ENCODE results near the gene CRMP1.

Gene CRMP1

DNA sequence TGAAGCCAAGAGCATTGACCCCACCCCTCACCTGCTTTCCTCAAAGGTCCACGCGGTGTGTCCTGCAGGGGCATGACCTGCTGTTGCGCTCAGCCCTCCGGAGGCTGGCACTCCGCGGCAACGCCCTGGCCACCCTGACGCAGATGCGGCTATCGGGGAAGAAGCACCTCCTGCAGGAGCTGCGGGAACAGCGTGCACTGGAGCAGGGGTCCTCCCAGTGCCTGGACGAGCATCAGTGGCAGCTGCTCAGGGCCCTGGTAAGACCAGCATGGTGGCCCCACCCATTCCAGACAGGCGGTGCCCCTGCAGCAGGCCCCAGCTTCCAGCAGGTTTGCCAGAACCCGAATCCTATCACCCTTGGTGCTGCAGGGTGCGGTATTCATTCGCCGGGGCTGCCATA is 95.9 kb downstream of the CRMP1 start:
- H3K4me1 ChIP-seq (ENCODE audit: control insufficient read depth, insufficient read depth, low read length) = no peaks in the 10 kb centered on the region
- no peaks in the 10 kb centered on the region for H3K9me3 ChIP-seq (ENCODE audit: control insufficient read depth, insufficient read depth, low read length)
- no peaks in the 10 kb centered on the region for H3K27me3 ChIP-seq (ENCODE audit: control insufficient read depth, insufficient read depth, low read length)
- WGBS (ENCODE audit: insufficient coverage, insufficient read length) = no CpG with 5 or more reads among the region's 18 CpGs
- no peak for DNase-seq (ENCODE audit: low read depth, low spot score)
- H3K27ac ChIP-seq (ENCODE audit: low read length) = no peak overlapping the region
- no peaks in the 10 kb centered on the region for H3K36me3 ChIP-seq (ENCODE audit: control insufficient read depth, insufficient read depth, low read length)
- H3K4me3 ChIP-seq (ENCODE audit: low read length) = no peak overlapping the region

DNA sequence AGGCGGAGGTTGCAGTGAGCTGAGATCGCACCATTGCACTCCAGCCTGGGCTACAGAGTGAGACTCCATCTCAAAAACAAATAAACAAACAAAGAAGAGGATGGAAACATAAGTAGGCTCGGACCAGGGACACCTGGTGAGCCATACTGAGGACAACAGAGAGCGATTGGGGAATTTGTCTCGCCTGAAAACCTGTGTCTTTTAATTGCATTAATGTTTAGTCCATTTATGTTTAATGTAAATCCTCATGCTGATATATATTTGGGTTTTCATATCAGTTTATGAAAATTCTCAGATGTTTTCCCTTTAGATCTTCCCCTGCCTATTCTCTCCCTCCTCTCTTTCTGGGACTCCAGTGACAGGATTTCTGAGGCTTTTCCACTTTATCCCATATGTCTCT is 97.3 kb downstream of the CRMP1 start:
- no peak for DNase-seq (ENCODE audit: low read depth, low spot score)
- no CpG with 5 or more reads among the region's 5 CpGs for WGBS (ENCODE audit: insufficient coverage, insufficient read length)
- no peaks in the 10 kb centered on the region for H3K36me3 ChIP-seq (ENCODE audit: control insufficient read depth, insufficient read depth, low read length)

DNA sequence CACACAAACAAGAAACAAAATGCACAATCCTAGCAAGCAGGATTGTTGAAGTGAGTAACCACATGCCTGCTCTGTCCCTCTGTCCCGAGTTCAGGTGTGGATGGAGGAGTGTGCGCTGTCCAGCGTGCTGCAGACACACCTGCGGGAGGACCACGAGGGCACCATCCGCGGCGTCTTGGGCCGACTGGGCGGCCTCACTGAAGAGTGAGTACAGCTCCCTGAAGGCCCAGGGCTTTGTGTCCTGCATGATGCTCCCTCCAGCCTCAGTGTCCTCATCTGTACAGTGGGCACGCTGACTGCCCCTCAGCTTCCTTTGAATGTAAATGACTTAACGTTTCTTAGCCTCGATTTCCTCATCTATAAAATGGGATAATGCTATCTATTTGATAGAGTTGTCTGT is 99.4 kb downstream of the CRMP1 start:
- Histone ChIP-seq H3K27me3 (ENCODE audit: control insufficient read depth, insufficient read depth, low read length) (no peaks in the 10 kb centered on the region), H3K36me3 (ENCODE audit: control insufficient read depth, insufficient read depth, low read length) (no peaks in the 10 kb centered on the region), H3K9me3 (ENCODE audit: control insufficient read depth, insufficient read depth, low read length) (no peaks in the 10 kb centered on the region), H3K4me3 (ENCODE audit: low read length) (no peak overlapping the region), H3K27ac (ENCODE audit: low read length) (no peak overlapping the region), H3K4me1 (ENCODE audit: control insufficient read depth, insufficient read depth, low read length) (no peaks in the 10 kb centered on the region; the same call in 1 of the 2 replicates)
- no peak for DNase-seq (ENCODE audit: low read depth, low spot score)
- no CpG with 5 or more reads among the region's 13 CpGs for WGBS (ENCODE audit: insufficient coverage, insufficient read length)

More for the DNA sequence above, 97.3 kb downstream of the CRMP1 start:
- H3K27ac ChIP-seq (ENCODE audit: low read length) = no peak overlapping the region
- H3K27me3 ChIP-seq (ENCODE audit: control insufficient read depth, insufficient read depth, low read length) = no peaks in the 10 kb centered on the region
- no peaks in the 10 kb centered on the region for H3K4me1 ChIP-seq (ENCODE audit: control insufficient read depth, insufficient read depth, low read length)
- no peak overlapping the region for H3K4me3 ChIP-seq (ENCODE audit: low read length)
- H3K9me3 ChIP-seq (ENCODE audit: control insufficient read depth, insufficient read depth, low read length) = no peaks in the 10 kb centered on the region

DNA sequence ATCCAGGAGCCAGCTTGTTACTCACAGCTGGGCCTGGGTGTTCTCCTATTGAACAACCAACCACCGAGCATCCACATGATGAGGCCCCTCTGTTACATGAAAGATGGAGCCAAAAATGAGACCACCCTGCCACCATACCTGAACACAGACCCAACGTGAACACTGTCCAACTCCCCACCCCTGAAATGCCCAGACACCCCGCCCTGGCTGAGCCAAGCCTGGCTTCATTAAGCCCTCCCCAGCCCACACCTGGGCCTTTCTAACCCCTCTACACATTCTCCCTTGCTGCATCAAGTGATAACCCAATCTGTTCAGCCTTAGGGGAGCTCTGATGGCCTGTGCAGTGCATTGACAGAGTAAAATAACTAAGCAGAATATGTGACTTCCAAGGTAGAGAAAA is 101.2 kb downstream of the CRMP1 start:
- Histone ChIP-seq H3K4me1 (ENCODE audit: control insufficient read depth, insufficient read depth, low read length) (no peaks in the 10 kb centered on the region; the same call in 1 of the 2 replicates), H3K36me3 (ENCODE audit: control insufficient read depth, insufficient read depth, low read length) (no peaks in the 10 kb centered on the region), H3K27ac (ENCODE audit: low read length) (no peak overlapping the region), H3K4me3 (ENCODE audit: low read length) (no peak overlapping the region), H3K27me3 (ENCODE audit: control insufficient read depth, insufficient read depth, low read length) (no peaks in the 10 kb centered on the region), H3K9me3 (ENCODE audit: control insufficient read depth, insufficient read depth, low read length) (no peaks in the 10 kb centered on the region)
- no CpG with 5 or more reads among the region's 3 CpGs for WGBS (ENCODE audit: insufficient coverage, insufficient read length)
- no peak for DNase-seq (ENCODE audit: low read depth, low spot score)

DNA sequence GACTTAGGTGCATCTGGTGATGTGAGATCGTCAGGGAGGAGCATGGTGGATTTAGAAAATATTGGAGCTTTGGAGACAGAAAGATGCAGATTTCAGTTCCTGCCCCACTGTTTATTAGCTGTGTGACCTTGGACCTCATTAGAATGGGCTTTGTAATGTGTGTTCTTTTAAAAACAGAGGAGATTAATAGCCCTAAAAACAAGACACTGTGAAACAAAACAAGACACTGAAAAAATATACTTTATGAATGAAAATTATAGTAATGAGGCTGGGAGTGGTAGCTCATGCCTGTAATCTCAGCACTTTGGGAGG is 102.4 kb downstream of the CRMP1 start:
- Histone ChIP-seq H3K9me3 (ENCODE audit: control insufficient read depth, insufficient read depth, low read length) (no peaks in the 10 kb centered on the region), H3K4me1 (ENCODE audit: control insufficient read depth, insufficient read depth, low read length) (no peaks in the 10 kb centered on the region; the same call in 1 of the 2 replicates), H3K36me3 (ENCODE audit: control insufficient read depth, insufficient read depth, low read length) (no peaks in the 10 kb centered on the region), H3K4me3 (ENCODE audit: low read length) (no peak overlapping the region), H3K27ac (ENCODE audit: low read length) (no peak overlapping the region), H3K27me3 (ENCODE audit: control insufficient read depth, insufficient read depth, low read length) (no peaks in the 10 kb centered on the region)
- DNase-seq (ENCODE audit: low read depth, low spot score) = no peak
- WGBS (ENCODE audit: insufficient coverage, insufficient read length) = no CpG with 5 or more reads among the region's 1 CpG

DNA sequence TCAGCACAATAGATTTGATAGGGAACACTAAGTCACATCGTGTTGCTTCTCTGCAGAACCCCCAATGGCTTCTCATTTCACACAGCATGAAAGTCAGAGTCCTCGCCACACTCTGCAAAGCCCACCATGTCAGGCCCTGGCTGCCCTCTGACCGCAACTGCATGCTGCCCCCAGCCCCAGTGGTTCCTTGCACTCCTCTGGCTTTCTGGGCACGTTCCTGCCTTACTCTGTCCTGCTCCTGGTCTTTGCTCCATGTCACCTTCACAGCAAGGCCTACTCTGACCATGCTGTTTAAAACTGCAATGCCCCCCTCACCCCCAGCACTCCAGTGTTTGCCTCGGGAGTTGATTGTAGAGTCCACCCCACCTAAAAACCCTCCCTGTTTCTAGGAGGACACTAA is 103.7 kb downstream of the CRMP1 start:
- Histone ChIP-seq H3K4me3 (ENCODE audit: low read length) (no peak overlapping the region), H3K9me3 (ENCODE audit: control insufficient read depth, insufficient read depth, low read length) (no peaks in the 10 kb centered on the region), H3K4me1 (ENCODE audit: control insufficient read depth, insufficient read depth, low read length) (no peaks in the 10 kb centered on the region; the same call in 1 of the 2 replicates), H3K27ac (ENCODE audit: low read length) (no peak overlapping the region), H3K27me3 (ENCODE audit: control insufficient read depth, insufficient read depth, low read length) (no peaks in the 10 kb centered on the region), H3K36me3 (ENCODE audit: control insufficient read depth, insufficient read depth, low read length) (no peaks in the 10 kb centered on the region)
- no peak for DNase-seq (ENCODE audit: low read depth, low spot score)
- no CpG with 5 or more reads among the region's 5 CpGs for WGBS (ENCODE audit: insufficient coverage, insufficient read length)

DNA sequence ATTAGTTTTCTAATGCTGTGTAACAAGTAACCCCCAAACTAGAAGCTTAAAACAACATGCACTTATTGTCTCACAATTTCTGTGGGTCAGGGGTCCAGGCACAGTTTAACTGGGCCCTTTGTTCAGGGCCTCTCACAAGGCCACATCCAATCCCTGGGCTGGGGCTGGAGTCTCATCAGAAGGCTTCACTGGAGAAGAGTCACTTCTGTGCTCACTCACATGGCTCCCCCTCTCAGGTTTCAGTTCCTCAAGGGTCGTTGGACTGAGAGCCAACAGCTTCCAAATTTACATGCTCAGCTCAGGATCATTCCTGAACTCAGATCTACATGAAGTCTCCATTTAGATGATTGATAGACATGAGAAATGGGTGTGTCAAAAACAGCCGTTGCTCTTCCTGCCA is 104.7 kb downstream of the CRMP1 start:
- Histone ChIP-seq H3K9me3 (ENCODE audit: control insufficient read depth, insufficient read depth, low read length) (no peaks in the 10 kb centered on the region), H3K36me3 (ENCODE audit: control insufficient read depth, insufficient read depth, low read length) (0 out of 2 replicates have a peak, but pooled peaks cover under 1% of the 10 kb centered on the region), H3K4me3 (ENCODE audit: low read length) (no peak overlapping the region), H3K27me3 (ENCODE audit: control insufficient read depth, insufficient read depth, low read length) (no peaks in the 10 kb centered on the region), H3K27ac (ENCODE audit: low read length) (no peak overlapping the region), H3K4me1 (ENCODE audit: control insufficient read depth, insufficient read depth, low read length) (no peaks in the 10 kb centered on the region; the same call in 1 of the 2 replicates)
- DNase-seq (ENCODE audit: low read depth, low spot score) = no peak
- WGBS (ENCODE audit: insufficient coverage, insufficient read length) = no CpG with 5 or more reads among the region's 2 CpGs

DNA sequence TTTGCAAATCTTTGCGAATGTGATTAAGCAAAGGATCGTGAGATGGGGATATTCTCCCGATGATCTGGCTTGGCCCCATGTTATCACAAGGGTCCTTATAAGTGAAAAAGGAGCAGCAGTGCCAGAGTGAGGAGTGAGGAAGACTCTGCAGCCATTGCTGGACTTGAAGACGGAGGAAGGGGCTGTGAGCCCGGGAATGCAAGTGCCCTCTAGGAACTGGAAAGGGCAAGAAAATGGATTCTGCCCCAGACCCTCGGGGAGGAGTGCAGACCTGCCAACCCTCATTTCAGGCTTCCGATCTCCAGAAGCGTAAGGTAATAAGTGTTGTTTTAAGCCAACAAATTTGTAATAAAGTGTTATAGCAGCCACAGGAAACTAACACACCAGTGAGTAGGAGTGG is 105.6 kb downstream of the CRMP1 start:
- no CpG with 5 or more reads among the region's 8 CpGs for WGBS (ENCODE audit: insufficient coverage, insufficient read length)

DNA sequence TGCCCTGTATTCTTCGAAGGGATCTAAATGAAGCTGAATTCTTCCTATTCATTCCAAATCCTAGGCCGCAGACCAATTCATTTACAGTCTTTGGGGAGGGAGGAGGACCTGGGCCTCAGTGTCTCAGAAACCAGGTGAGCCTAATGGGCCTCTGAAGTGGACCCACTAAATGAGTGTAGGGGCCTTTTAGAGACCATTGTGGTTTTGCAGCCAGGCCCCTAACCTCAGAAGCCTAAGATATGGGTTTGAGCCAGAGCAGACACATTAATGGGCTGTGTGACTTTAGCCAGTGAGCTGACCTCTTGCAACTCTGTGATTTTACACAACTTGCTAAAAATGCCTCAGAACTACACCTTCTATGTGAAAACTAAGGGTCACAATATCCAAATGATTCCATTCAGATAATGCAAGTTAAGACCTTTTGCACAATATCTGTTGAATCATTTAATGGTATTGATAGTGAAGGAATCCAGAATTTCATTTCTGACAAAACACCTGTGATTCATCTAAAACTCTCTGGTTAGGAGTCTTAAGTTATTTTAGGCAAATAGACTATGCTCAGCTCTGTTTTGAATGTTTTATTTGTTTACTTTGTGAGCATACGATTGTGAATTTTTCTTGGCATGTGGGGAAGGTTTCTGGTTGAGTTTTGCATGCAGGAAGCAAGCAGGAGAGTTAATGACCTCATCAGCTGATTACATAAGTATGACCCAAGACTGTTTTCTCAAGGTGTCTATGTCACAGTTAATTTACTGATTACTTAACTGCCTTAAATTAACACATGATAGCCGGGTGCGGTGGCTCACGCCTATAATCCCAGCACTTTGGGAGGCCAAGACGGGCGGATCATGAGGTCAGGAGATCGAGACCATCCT is 106.8 kb downstream of the CRMP1 start:
- Histone ChIP-seq H3K4me3 (ENCODE audit: low read length) (no peak overlapping the region), H3K27ac (ENCODE audit: low read length) (no peak overlapping the region), H3K4me1 (ENCODE audit: control insufficient read depth, insufficient read depth, low read length) (no peaks in the 10 kb centered on the region; the same call in 1 of the 2 replicates), H3K9me3 (ENCODE audit: control insufficient read depth, insufficient read depth, low read length) (no peaks in the 10 kb centered on the region), H3K27me3 (ENCODE audit: control insufficient read depth, insufficient read depth, low read length) (no peaks in the 10 kb centered on the region), H3K36me3 (ENCODE audit: control insufficient read depth, insufficient read depth, low read length) (0 out of 2 replicates have a peak, but pooled peaks cover 3% of the 10 kb centered on the region)
- DNase-seq (ENCODE audit: low read depth, low spot score) = no peak
- WGBS (ENCODE audit: insufficient coverage, insufficient read length) = no CpG with 5 or more reads among the region's 9 CpGs

More for the DNA sequence above, 105.6 kb downstream of the CRMP1 start:
- Histone ChIP-seq H3K9me3 (ENCODE audit: control insufficient read depth, insufficient read depth, low read length) (no peaks in the 10 kb centered on the region), H3K27me3 (ENCODE audit: control insufficient read depth, insufficient read depth, low read length) (no peaks in the 10 kb centered on the region), H3K4me3 (ENCODE audit: low read length) (no peak overlapping the region), H3K36me3 (ENCODE audit: control insufficient read depth, insufficient read depth, low read length) (0 out of 2 replicates have a peak, but pooled peaks cover 3% of the 10 kb centered on the region), H3K4me1 (ENCODE audit: control insufficient read depth, insufficient read depth, low read length) (no peaks in the 10 kb centered on the region; the same call in 1 of the 2 replicates), H3K27ac (ENCODE audit: low read length) (no peak overlapping the region)
- no peak for DNase-seq (ENCODE audit: low read depth, low spot score)

DNA sequence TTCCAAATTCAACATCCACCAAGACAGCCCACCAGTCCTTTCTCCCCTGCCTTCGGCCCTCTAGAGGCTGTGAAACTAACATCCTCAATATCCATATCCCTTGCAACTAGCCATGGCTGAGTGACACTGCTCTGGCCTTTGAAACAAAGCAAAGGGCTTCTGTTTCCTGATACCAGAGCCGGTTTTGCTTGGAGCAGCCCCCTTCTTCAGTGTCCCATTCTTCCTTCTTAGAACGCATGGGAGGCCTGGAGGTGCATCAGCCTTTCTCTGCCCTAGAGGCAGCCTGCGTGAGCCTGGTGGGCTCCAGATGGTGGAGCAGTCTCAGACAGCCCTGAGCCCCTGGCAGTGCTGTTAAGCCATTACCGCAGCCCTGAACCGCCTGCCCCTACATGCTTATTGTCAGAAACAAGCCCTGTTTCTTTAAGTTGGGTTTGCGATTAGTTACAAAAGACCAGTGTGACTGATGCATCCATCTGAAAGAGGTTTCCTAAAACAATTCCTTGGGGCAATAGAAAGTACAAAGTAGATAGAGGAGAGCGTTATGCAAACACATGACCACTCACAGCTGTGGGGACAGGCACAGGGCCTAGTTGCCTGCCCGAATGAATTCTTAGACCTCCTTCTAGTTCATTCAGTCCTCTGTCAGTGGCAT is 107.8 kb downstream of the CRMP1 start:
- Histone ChIP-seq H3K4me3 (ENCODE audit: low read length) (no peak overlapping the region), H3K4me1 (ENCODE audit: control insufficient read depth, insufficient read depth, low read length) (no peaks in the 10 kb centered on the region; the same call in 1 of the 2 replicates), H3K27me3 (ENCODE audit: control insufficient read depth, insufficient read depth, low read length) (no peaks in the 10 kb centered on the region), H3K9me3 (ENCODE audit: control insufficient read depth, insufficient read depth, low read length) (no peaks in the 10 kb centered on the region), H3K36me3 (ENCODE audit: control insufficient read depth, insufficient read depth, low read length) (0 out of 2 replicates have a peak, but pooled peaks cover 3% of the 10 kb centered on the region), H3K27ac (ENCODE audit: low read length) (no peak overlapping the region)
- DNase-seq (ENCODE audit: low read depth, low spot score) = no peak
- no CpG with 5 or more reads among the region's 9 CpGs for WGBS (ENCODE audit: insufficient coverage, insufficient read length)

Data from iPS DF 6.9 (cell line).